ENCODE measurements around the gene UROC1.

DNA sequence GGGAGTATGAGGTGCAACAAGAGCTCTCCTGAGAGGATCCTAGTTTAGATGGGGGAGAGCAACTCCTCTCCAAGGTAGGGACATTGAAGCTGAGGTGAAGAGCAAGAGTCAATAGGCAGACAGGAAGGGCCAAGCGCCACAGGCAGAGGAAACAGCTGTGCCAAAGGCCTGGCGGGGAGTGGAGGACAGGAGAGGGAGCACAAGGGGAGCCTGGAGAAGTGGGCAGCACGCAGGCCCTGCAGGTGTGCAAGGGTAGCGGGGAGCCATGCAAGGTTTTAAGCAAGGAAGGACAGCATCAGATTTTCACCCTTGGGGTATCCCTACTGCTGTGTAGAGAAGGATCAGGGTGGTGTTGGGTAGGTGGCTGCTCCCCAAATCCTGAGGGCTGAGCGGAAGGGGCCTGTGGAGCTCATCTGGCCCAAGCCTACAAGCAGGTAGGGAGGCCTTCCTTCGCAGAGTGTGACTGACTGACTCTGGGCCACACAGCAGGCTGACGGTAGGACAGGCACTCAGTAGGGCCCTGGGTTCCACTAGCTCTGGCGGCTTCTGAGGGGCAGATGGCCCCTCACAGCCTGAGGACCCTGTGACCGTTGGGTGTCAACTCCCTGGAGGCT, 19.6 kb upstream of the UROC1 start:
- TF ChIP-seq, protein P1, sequence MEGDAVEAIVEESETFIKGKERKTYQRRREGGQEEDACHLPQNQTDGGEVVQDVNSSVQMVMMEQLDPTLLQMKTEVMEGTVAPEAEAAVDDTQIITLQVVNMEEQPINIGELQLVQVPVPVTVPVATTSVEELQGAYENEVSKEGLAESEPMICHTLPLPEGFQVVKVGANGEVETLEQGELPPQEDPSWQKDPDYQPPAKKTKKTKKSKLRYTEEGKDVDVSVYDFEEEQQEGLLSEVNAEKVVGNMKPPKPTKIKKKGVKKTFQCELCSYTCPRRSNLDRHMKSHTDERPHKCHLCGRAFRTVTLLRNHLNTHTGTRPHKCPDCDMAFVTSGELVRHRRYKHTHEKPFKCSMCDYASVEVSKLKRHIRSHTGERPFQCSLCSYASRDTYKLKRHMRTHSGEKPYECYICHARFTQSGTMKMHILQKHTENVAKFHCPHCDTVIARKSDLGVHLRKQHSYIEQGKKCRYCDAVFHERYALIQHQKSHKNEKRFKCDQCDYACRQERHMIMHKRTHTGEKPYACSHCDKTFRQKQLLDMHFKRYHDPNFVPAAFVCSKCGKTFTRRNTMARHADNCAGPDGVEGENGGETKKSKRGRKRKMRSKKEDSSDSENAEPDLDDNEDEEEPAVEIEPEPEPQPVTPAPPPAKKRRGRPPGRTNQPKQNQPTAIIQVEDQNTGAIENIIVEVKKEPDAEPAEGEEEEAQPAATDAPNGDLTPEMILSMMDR (IDR thresholded peaks at IDR 0.05; ENCODE audit: low read length), result no peak
- no peak for TF ChIP-seq EZH2 (optimal IDR thresholded peaks at IDR 0.05; ENCODE audit: low read depth, low read length)
